SHP77 treated with DMSO at 0.1 percent for 48 hours (cell line): Measurements from ENCODE around the gene CRB1.

ENCODE experiments used
- DNase-seq: peaks from one replicate; lab custom pipeline; 2025; lab: John Stamatoyannopoulos, UW

Gene CRB1

GRCh38 chr1:197304638-197305200 lies 36.7 kb downstream of the CRB1 start:
- no peak for DNase-seq

- peak; percentile 21 for DNase-seq
These were observed 37.9 kb downstream of the CRB1 start for GRCh38 chr1:197305925-197306324.

GRCh38 chr1:197306381-197307062 lies 38.5 kb downstream of the CRB1 start:
- DNase-seq = no peak

GRCh38 chr1:197307136-197307535 lies 39.1 kb downstream of the CRB1 start:
- DNase-seq = no peak

- DNase-seq = no peak
These were observed 39.5 kb downstream of the CRB1 start for GRCh38 chr1:197307551-197307950.

- no peak for DNase-seq
These were observed 43.0 kb downstream of the CRB1 start for GRCh38 chr1:197311081-197311480.

- no peak for DNase-seq
These were observed 44.1 kb downstream of the CRB1 start for GRCh38 chr1:197312163-197312562.

- no peak for DNase-seq
These were observed 45.7 kb downstream of the CRB1 start for GRCh38 chr1:197313713-197314112.

- DNase-seq = no peak
These were observed 46.6 kb downstream of the CRB1 start for GRCh38 chr1:197314682-197315081.

- DNase-seq = no peak
These were observed 51.6 kb downstream of the CRB1 start for GRCh38 chr1:197319631-197320030.

GRCh38 chr1:197320991-197321531 lies 53.0 kb downstream of the CRB1 start:
- no peak for DNase-seq

GRCh38 chr1:197321811-197322210 lies 53.8 kb downstream of the CRB1 start:
- no peak for DNase-seq

- DNase-seq = peak; percentile 4
These were observed 59.8 kb downstream of the CRB1 start for GRCh38 chr1:197327776-197328364.

GRCh38 chr1:197330213-197330612 lies 62.2 kb downstream of the CRB1 start:
- no peak for DNase-seq

- no peak for DNase-seq
These were observed 63.5 kb downstream of the CRB1 start for GRCh38 chr1:197331565-197331964.

- no peak for DNase-seq
These were observed 65.0 kb downstream of the CRB1 start for GRCh38 chr1:197333041-197333440.

- no peak for DNase-seq
These were observed 68.5 kb downstream of the CRB1 start for GRCh38 chr1:197336571-197336970.

GRCh38 chr1:197339106-197340060 lies 71.3 kb downstream of the CRB1 start:
- no peak for DNase-seq

GRCh38 chr1:197341626-197342025 lies 73.6 kb downstream of the CRB1 start:
- DNase-seq = no peak

GRCh38 chr1:197342044-197342565 lies 74.1 kb downstream of the CRB1 start:
- DNase-seq = no peak

GRCh38 chr1:197342669-197343068 lies 74.6 kb downstream of the CRB1 start:
- DNase-seq = no peak
